HG02840 (cell line): ENCODE results near the gene PERM1.
"Not testable (repeated sequence)": the region's sequence is repeated elsewhere in the genome, so short reads cannot be mapped to it uniquely, and the experiment has no call there.

Experiments
- ATAC-seq: cut with Tn5 transposase; IDR thresholded peaks from one replicate; pipeline ENCODE4 v1.9.1; 2021; ENCODE audit warnings: mild to moderate bottlenecking, moderate library complexity, moderate number of reproducible peaks; ENCODE audit not compliant: unreplicated experiment, low FRiP score

The PERM1 gene

DNA sequence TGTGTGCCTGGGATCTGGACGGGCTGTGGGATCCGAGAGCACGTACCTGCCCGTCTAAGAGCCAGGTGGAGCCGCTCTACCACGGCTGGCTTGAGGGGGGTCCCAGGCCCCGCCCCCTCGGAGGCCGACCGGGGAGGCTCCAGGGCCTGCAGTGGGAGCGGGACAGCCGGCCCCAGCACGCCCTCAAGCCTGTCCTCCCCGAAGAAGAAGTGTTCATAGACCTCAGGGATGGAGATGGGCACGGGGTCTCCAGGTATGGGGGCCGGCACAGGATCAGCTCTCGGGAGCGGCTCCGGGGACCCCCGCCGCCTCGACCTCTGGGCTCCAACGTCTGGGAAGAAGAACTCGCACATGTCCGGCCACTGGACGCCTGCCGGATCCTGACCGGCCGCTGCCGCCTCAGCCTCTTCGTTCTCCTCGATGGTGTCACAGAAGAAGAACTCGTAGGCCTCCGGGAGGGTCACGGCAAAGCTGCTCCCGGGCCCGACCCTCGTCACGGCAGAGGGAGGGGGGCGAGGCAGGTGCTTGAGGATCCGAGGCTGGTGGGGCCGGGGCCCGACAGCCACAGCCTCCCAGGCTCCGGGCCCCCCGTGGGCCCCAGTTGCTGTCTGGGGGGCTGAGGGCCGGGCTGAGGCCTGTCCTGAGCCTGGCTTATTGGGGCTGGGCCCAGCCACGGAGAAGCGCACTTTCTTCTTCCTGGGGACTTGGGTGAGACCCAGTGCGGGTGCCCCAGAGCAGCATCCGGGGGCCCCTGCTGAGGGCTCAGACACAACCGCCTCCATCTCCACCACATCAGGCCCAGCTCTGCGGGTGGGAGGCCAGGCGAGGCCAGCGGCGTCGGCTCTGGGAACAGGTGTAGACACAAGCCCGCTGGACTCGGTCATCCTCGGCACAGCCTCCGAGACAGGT lies 2.8 kb downstream of the PERM1 start:
- no peak for ATAC-seq

- ATAC-seq, result no peak
Measured at GRCh38 chr1:978069-978834, 3.6 kb downstream of the PERM1 start.

DNA sequence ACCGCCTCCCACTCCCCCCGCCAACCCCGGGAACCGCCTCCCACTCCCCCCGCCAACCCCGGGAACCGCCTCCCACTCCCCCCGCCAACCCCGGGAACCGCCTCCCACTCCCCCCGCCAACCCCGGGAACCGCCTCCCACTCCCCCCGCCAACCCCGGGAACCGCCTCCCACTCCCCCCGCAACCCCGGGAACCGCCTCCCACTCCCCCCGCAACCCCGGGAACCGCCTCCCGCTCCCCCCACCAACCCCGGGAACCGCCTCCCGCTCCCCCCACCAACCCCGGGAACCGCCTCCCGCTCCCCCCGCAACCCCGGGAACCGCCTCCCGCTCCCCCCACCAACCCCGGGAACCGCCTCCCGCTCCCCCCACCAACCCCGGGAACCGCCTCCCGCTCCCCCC lies 5.1 kb downstream of the PERM1 start:
- not testable (repeated sequence) for ATAC-seq

DNA sequence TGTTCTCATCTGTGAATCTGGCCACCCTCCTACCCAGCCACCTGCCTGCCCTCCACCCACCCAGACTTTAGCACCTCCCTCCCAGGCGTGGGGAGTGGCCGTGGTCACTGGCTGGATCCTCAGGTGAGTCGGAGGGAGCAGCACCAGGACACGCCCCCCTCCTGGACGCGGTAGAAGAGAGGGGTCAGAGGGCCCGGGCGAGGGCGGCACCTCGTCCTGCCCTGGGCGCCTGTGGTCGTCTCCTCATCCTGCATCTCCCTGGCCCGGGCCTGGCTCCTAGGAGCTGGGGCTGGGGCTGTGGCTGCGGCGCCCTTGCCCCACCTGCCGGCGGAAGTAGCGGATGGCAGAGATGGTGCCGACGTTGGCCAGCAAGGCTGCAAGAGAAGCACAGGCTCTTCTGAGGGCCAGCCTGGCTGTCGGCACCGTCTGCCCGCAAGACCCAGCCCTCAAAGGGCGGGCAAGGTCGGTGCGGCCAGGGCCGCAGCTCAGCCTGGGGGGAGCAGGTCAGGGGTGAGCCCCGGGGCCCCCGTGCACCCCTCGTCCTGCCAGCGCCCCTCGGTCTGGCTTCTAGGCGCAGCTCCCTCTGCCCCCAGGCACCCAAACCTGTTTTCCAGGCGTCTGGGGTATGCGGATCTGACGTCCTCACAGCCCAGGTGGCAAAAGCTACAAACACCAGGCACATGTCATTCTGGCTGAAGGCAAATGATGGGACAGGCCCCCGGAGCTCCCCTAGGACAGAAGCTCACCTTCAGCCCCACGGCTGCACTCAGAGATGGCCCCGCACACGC lies 5.8 kb downstream of the PERM1 start:
- no peak for ATAC-seq

- no peak for ATAC-seq
Measured at GRCh38 chr1:975365-975764, 6.5 kb downstream of the PERM1 start.

DNA sequence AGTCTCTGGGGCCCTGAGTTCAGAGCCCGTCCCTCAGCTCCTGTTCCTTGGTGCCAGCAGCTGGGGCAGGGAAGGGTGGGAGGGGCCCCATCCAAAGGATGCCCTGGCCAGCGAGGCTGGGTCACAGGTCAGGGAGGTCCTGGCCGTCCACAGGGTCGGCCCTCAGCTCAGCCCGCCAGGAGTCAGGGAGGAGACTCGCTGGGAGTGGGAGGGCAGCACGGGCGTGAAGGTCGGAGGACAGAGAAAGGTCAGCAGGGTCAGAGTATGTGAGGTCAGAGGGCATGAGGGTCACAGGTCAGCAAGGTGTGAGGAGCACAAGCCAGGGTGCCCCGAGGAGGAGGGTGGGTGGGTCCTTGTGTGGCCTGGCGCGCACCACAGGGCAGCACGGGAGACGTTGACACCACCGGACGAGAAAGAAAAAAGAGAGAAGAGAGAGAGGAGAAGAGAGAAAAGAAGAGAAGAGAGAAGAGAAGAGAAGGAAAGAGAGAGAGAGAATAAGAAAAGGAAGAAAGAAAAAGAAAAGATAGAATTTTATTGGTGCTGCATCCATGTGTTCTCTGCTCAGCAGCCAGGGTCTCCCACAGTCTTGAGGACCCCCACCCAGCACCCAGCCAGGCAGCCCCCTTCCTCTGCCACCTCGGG lies 7.1 kb downstream of the PERM1 start:
- ATAC-seq, result no peak

DNA sequence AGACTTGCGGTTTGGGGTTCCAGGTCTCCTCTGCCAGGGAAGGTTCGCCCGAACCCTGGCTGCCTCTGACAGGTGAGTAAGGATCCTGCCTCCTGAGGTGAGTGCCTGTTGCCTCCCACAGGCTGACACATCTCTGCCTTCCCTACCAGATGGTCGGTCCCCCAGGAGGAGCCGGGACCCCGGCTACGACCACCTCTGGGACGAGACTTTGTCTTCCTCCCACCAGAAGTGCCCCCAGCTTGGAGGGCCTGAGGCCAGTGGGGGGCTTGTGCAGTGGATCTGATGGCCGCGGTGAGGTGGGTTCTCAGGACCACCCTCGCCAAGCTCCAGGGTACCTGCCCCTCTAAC lies 7.6 kb downstream of the PERM1 start:
- no peak for ATAC-seq

GRCh38 chr1:973459-974292 lies 8.2 kb downstream of the PERM1 start:
- ATAC-seq, result no peak

- ATAC-seq, result no peak
Measured at GRCh38 chr1:972726-973458, 9.0 kb downstream of the PERM1 start.

GRCh38 chr1:971751-972506 lies 10.0 kb downstream of the PERM1 start:
- ATAC-seq, result no peak

DNA sequence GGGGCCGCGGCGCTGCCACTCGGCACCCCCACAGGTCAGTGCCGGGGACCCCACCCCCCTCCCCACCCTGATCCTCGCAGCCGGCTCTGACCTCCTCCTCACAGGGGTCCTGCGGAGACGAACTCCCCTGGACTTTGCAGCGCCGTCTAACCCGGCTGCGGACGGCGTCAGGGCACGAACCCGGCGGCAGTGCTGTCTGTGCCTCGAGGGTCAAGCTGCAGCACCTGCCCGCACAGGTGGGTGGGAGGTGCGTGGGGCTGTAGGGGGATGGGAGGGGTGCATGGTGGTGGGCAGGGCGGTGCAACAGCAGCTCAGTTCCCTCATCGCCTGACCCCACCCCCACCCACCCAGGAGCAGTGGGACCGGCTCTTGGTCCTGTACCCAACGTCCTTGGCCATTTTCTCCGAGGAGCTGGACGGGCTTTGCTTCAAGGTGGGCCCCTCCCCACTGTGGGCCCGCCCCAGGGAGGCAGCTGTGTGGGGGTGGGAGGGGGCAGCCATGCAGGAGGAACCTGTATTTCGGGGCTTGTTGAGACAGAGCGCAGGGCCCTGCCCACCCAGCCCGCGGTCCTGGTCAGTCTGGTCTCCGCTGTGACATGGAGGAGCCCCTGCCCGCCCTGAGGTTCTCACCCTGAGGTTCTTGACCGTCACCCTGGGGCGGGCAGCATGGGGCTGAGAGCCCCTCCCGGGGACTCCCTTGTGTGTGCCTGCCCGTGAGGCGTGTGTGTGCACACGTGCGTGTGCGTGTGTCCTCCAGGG lies 10.7 kb downstream of the PERM1 start:
- no peak for ATAC-seq

DNA sequence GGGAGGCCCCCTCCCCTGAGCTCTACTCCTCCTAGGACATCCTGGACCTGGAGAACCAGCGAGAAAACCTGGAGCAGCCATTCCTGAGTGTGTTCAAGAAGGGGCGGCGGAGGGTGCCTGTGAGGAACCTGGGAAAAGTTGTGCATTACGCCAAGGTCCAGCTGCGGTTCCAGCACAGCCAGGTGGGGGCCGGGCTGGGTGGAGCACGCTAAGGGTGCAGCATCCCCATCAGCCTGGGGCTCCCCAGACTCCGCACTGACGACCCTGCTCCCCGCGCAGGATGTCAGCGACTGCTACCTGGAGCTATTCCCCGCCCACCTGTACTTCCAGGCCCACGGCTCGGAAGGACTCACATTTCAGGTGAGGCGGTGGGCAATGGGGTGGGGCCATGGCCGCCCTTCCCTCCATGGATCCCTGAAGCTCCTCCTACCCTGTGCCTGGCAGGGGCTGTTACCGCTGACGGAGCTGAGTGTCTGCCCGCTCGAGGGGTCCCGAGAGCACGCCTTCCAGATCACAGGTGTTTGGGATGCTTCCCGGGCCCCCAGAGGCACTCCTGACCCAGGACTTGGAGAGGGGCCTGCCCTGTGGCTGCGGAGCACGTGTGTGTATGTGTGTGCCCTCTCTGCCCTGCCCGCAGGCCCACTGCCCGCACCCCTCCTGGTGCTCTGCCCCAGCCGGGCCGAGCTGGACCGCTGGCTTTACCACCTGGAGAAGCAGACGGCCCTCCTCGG lies 11.5 kb downstream of the PERM1 start:
- ATAC-seq, result no peak

DNA sequence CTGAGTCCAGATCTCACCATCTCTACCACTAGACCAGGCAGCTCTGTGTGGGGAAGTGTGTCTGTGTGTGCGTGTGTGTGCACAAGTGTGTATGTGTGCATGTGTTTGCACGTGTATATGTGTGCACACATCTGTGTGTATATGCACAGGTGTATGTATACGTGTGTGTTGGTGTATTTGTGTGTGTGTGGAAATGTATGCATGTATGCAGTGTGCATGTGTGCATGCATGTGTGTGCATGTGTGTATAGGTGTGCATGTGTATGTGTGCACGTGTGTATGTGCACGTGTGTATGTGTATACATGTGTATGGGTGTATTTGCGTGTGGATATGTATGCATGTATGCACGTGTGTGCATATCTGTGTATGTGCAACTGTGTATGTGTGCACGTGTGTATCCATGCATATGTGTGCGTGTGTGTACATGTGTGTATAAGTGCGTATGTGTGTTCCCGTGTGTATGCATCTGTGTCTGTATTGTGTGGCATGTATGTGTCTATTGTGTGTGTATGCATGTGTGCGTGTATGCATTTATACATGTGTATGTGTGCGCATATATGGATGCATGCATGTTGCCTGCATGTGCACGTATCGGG lies 12.5 kb downstream of the PERM1 start:
- ATAC-seq, result no peak

DNA sequence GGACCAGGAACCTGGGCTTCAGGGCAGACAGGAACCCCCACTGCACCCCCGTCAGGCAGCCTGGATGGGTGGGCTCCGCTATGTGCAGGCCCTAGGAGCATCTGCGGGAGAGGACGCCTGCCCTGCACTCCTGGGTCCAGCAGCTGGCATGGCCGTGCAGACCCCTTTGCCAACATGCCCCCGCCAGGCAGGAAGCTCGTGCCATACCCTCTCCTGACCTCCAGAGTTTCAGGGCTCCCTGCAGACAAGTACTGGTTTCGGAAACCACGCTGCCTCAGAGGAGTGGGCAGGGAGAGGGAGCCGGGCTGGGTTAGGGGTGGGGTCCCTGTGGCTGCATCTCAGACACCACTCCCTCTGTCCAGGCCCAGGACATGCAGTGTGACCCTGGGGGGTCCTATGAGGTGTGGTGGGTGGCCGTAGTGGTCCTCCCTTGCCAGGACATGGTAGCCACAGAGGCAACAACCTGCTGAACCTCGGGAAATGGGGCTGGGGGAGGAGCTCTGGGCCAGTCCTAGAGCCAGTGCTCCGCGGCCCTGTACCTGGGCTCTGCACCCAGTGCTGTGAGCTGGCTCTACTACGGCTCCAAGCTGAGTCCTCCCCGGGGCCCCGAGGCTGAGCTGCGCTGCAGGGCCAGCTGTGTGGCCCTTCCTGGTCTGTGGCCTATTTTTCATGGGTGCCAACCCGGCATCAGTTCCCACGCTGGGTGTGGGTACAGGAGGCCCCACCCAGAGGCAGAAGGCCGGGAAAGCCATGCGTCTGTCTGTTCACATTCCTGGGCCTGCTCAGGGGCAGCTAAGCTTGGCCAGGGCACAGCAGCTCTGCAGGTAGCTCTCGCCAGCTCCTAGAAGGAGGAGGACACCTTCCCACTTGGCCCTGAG lies 14.2 kb downstream of the PERM1 start:
- ATAC-seq, result no peak

DNA sequence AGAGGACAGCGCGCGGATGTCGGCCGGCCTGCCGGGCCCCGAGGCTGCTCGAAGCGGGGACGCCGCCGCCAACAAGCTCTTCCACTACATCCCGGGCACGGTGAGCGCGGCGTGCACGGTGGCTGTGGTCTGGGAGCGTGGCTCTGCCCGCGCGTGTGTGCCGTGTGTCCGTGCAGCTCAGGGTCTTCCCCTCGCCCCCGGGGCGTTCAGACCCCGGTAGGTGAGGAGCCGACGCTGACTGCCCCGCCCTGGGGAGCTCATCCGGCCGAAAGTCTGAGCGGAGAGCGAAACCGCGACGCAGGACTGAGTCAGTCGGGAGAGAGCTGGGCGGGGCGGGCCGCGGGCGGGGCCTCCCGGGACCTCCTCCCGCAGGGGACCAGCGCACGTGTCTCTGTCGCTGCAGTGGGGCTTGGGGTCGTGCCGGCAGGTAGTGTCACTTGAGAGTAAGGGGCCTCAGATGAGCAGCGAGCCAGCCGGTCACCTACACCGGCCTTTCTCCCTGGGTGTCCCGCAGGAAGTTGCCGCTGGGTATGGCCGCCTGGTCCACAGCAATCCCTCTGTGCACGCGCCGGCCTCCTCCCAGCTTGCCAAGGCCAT lies 15.1 kb downstream of the PERM1 start:
- ATAC-seq, result no peak
